Prostate gland (tissue), 2 donors: ENCODE measurements around the gene SCGB1D1. TPM values are rescaled to one million over a fixed set of nuclear protein-coding genes. Genes with fewer than 3 reads are reported as not detected.

Experiments used
- DNase-seq: peaks from one replicate; pipeline ENCODE4 v3.0.0-alpha.2; 2019; ENCODE audit warnings: low spot score
- H3K27ac ChIP-seq, 2 donors: fragments of 200-600 bp; sonication (generic); 2 replicates each; pipeline ENCODE4 v1.5.1; 2017 to 2019
- H3K27me3 ChIP-seq: fragments of 200-600 bp; sonication (generic); replicated peaks from 2 replicates; pipeline ENCODE4 v1.5.1; 2019; ENCODE audit not compliant: insufficient read depth
- H3K36me3 ChIP-seq, 2 donors: fragments of 200-600 bp; sonication (generic); 1 replicate in 1 of 2; 2 replicates in 1 of 2; pipeline versions ENCODE4 v1.5.1 to v1.8.1; 2017 to 2019
- H3K4me1 ChIP-seq: fragments of 200-600 bp; sonication (generic); replicated peaks from 2 replicates; pipeline ENCODE4 v1.5.1; 2019
- H3K4me3 ChIP-seq, 2 donors: fragments of 200-600 bp; sonication (generic); 2 replicates each; pipeline ENCODE4 v1.5.1; 2017 to 2019
- H3K9me3 ChIP-seq: fragments of 200-600 bp; sonication (generic); 2 replicates; pipeline ENCODE4 v1.5.1; 2017
- POLR2A ChIP-seq: fragments of 450-650 bp; IDR thresholded peaks from one replicate; pipeline ENCODE4 v1.6.1; 2016; ENCODE audit warnings: antibody characterized with exemption, mild to moderate bottlenecking
- POLR2AphosphoS5 ChIP-seq: sonication (generic); formaldehyde crosslinking; IDR thresholded peaks from one replicate; pipeline ENCODE4 v1.6.1; 2017; ENCODE audit warnings: antibody characterized with exemption
- WGBS: methylation state at CpG from one replicate; pipeline ENCODE4 v1.1.5; 2018; 5-methylcytosine and 5-hydroxymethylcytosine counted together
- intact Hi-C: fragments of 100-400 bp; cut with DNase I; formaldehyde crosslinking; loops from one replicate; pipeline ENCODE4 v1.14.2; 2022
- total RNA-seq, 2 donors: library from RNA; depleted of rRNA; stranded (reverse); fragments of >200 nt; gene quantifications; one replicate each; pipeline ENCODE4 v1.1.0, GENCODE V29; 2016
- TF ChIP-seq, protein P1 (sequence below), 4 experiments: fragments of 200-600 bp in 2 of 4; fragments of 450-650 bp in 2 of 4; sonication (generic) in 2 of 4; IDR thresholded peaks; 1 replicate in 3 of 4; 2 replicates in 1 of 4; pipeline ENCODE4 v1.5.1; 2016 to 2019; ENCODE audit warnings: antibody characterized with exemption in 4 of 4, mild to moderate bottlenecking in 2 of 4, moderate library complexity in 2 of 4

The SCGB1D1 gene
- total RNA-seq, 2 donors from 2014 or later, result not detected

DNA sequence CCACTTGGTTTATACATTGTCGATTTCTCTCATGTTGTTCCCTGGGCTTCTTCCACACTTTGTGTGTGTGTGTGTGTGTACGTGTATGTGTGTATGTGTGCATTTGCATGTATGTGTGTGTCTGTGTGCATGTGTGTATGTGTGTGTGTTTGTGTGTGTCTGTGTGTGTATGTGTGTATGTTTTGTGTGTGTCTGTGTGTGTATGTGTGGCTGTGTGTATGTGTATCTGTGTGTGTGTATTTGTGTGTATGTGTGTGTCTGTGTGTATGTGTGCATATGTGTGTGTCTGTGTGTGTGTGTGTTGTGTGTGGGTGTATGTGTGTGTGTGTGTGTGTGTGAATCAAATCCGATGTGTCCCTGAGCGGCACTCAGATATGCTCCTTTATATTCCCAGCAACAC, 47.5 kb downstream of the SCGB1D1 start:
- WGBS, result 74% methylated on average over 4 of the region's 4 CpGs
- no peaks in the 10 kb centered on the region for H3K27me3 ChIP-seq
- peaks cover 7% of the 10 kb centered on the region for H3K4me1 ChIP-seq
- no peak for TF ChIP-seq POLR2AphosphoS5
- TF ChIP-seq, protein P1, sequence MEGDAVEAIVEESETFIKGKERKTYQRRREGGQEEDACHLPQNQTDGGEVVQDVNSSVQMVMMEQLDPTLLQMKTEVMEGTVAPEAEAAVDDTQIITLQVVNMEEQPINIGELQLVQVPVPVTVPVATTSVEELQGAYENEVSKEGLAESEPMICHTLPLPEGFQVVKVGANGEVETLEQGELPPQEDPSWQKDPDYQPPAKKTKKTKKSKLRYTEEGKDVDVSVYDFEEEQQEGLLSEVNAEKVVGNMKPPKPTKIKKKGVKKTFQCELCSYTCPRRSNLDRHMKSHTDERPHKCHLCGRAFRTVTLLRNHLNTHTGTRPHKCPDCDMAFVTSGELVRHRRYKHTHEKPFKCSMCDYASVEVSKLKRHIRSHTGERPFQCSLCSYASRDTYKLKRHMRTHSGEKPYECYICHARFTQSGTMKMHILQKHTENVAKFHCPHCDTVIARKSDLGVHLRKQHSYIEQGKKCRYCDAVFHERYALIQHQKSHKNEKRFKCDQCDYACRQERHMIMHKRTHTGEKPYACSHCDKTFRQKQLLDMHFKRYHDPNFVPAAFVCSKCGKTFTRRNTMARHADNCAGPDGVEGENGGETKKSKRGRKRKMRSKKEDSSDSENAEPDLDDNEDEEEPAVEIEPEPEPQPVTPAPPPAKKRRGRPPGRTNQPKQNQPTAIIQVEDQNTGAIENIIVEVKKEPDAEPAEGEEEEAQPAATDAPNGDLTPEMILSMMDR (IDR thresholded peaks at IDR 0.05), result no peak
- TF ChIP-seq POLR2A, result no peak
- intact Hi-C loops, result no loop called here
- no peak overlapping the region for H3K27ac ChIP-seq
- H3K9me3 ChIP-seq, result no peaks in the 10 kb centered on the region
- DNase-seq, result no peak
- no peaks in the 10 kb centered on the region for H3K36me3 ChIP-seq
- no peak overlapping the region for H3K4me3 ChIP-seq

GRCh38 chr11:62238151-62238550, 48.1 kb downstream of the SCGB1D1 start:
- DNase-seq, result peak; percentile 58
- Histone ChIP-seq H3K27ac (no peak overlapping the region), H3K4me1 (peaks cover 7% of the 10 kb centered on the region), H3K4me3 (no peak overlapping the region), H3K27me3 (no peaks in the 10 kb centered on the region), H3K9me3 (no peaks in the 10 kb centered on the region), H3K36me3 (no peaks in the 10 kb centered on the region)
- intact Hi-C loops, result no loop called here
- 60% methylated on average over 4 of the region's 4 CpGs for WGBS
- peak; percentile 83 for TF ChIP-seq POLR2AphosphoS5
- TF ChIP-seq, protein P1 (IDR thresholded peaks at IDR 0.05), result no peak

GRCh38 chr11:62241095-62241494, 51.1 kb downstream of the SCGB1D1 start:
- Histone ChIP-seq H3K4me1 (peaks cover 7% of the 10 kb centered on the region), H3K4me3 (no peak overlapping the region), H3K27me3 (no peaks in the 10 kb centered on the region), H3K27ac (no peak overlapping the region), H3K9me3 (no peaks in the 10 kb centered on the region), H3K36me3 (no peaks in the 10 kb centered on the region)
- intact Hi-C loops, result no loop called here
- no peak for DNase-seq
- 92% methylated on average over 3 of the region's 3 CpGs for WGBS
- TF ChIP-seq, protein P1 (IDR thresholded peaks at IDR 0.05), result no peak
- TF ChIP-seq POLR2A, result no peak
- TF ChIP-seq POLR2AphosphoS5, result no peak

DNA sequence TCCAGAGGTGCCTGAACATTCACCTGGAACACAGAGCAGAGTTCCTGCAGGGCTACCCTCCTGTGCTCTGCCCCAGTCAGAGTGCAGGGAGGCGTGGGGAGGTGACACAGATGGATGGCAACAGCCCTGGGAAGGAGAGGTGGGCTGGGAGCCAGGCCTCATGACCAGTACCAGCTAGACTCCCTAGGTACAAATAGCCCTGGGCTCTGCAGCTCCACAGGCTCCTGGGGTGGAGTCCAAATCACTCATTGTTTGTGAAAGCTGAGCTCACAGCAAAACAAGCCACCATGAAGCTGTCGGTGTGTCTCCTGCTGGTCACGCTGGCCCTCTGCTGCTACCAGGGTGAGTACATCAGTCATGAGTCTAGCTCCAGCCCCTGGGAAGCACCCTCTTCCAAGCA, 52.0 kb downstream of the SCGB1D1 start, which contains the start of gene SCGB1D2:
Gene SCGB1D2 (plus strand): TSS at position 219 of the 400 bp plus-strand sequence. CDS start 69 bp downstream, at position 288.
- Histone ChIP-seq H3K4me1 (peaks cover under 1% of the 10 kb centered on the region), H3K27me3 (no peaks in the 10 kb centered on the region), H3K27ac (no peak within 1 kb of the TSS), H3K4me3 (no peak within 1 kb of the TSS), H3K36me3 (no peaks in the 10 kb centered on the region), H3K9me3 (no peaks in the 10 kb centered on the region)
- intact Hi-C loops, result no loop called here
- 16% methylated on average over 3 of the region's 3 CpGs for WGBS
- peak; percentile 93 for DNase-seq
- TF ChIP-seq POLR2A (no peak), POLR2AphosphoS5 (peak; percentile 82)
- TF ChIP-seq, protein P1 (IDR thresholded peaks at IDR 0.05), result peak in 1 of 4 experiments; percentile 31

Other genes starting within 250 kb of the SCGB1D1 start
- gene BEST1, start 239.9 kb upstream of the SCGB1D1 start, total RNA-seq, result 10 to 100 TPM in 1 of 2 donors, 1 to 10 TPM in 1; 1.5 to 18.0 TPM
- gene FTH1, start 222.6 kb upstream of the SCGB1D1 start, total RNA-seq, result 1,000 to 10,000 TPM; 1,344 to 1,560 TPM
- gene INCENP, start 66.2 kb upstream of the SCGB1D1 start, total RNA-seq, result 10 to 100 TPM; 10.3 to 33.7 TPM
- gene SCGB2A1, start 18.5 kb downstream of the SCGB1D1 start, total RNA-seq, result 10 to 100 TPM in 1 of 2 donors, 1 to 10 TPM in 1; 5.1 to 12.4 TPM
- gene SCGB1D2, start 52.0 kb downstream of the SCGB1D1 start, total RNA-seq, result 10 to 100 TPM in 1 of 2 donors, not detected in 1; 40.5 TPM
- gene SCGB2A2, start 79.9 kb downstream of the SCGB1D1 start, total RNA-seq, result not detected
- gene SCGB1D4, start 108.9 kb downstream of the SCGB1D1 start, total RNA-seq, result not detected
- gene ASRGL1, start 147.2 kb downstream of the SCGB1D1 start, total RNA-seq, result 10 to 100 TPM; 27.6 to 93.0 TPM
- gene SCGB1A1, start 228.8 kb downstream of the SCGB1D1 start, total RNA-seq, result 100 to 1,000 TPM in 1 of 2 donors, 1 to 10 TPM in 1; 6.8 to 203 TPM